Left forelimb (tissue), 1 donor: Measurements from ENCODE around the gene ACTR1A.
A peak's percentile ranks its signal among the peaks of the same experiment; 100 is the strongest.
"Not testable (repeated sequence)": the region's sequence is repeated elsewhere in the genome, so short reads cannot be mapped to it uniquely, and the experiment has no call there.

ENCODE experiments used
- DNase-seq: peaks from one replicate; pipeline ENCODE4 v3.0.0-alpha.2; 2018; ENCODE audit warnings: low spot score

ACTR1A gene

GRCh38 chr10:102484021-102484420 lies 18.5 kb downstream of the ACTR1A start:
- DNase-seq: no peak

- no peak for DNase-seq
These were observed 22.1 kb downstream of the ACTR1A start for GRCh38 chr10:102480396-102480795.

DNA sequence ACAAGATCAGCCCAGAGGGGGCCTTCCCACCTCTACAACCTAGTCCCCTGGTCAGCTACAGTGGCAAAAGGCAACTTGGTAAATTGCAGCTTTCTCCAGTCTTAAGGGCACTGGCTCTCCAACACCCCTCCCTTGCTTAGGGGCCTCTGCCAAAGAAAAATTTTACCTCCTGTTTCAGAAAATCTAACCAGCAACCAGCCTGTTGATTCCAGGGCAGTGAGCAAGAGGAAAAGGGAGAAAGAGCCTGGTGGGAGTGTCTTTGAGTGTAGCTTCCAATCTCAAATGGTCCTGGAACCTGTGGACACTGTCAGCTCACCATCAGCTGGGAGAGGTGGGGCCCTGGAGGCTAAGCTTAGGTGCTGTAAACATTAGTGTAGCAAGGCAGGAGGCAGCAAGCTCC lies 22.9 kb downstream of the ACTR1A start:
- DNase-seq: no peak

GRCh38 chr10:102476466-102477141 lies 25.9 kb downstream of the ACTR1A start:
- DNase-seq: no peak

- no peak for DNase-seq
These were observed 27.0 kb downstream of the ACTR1A start for GRCh38 chr10:102475451-102476040.

DNA sequence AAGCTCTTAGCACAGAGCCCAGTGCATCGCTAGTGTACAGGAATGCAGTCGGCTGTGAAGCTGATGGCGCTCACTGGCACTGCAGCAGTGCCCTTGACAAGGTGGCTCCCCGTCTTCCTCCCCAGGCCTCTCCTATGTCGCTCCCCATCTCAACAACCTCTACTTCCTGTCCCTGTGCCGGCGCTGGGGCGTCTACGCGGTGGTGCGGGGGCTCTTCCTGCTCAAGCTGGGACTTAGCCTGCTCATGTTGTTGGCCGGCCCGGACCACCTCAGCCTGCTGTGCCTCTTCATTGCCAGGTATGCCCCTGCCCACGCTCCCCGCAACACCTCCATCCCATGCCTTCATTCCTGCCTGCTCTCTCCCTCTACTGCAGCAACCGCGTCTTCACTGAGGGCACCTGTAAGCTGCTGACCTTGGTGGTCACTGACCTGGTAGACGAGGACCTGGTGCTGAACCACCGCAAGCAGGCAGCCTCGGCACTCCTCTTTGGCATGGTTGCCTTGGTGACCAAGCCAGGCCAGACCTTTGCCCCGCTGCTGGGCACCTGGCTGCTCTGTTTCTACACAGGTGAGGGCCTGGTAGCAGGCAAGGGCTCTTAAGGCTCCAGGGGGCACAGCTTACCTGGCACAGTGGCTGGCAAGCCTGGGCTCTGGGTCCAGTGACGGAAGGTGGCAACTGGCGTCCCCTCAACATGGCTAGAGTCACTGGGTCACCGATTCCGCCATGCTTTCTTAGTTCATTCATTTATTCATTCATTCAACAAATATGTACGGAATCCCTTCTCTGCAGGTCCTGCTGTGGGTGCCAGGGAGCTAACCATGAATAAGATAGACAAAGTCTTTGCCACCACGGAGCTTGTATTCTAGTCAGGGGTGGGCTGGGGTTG lies 28.8 kb downstream of the ACTR1A start:
- DNase-seq: no peak

GRCh38 chr10:102470579-102471546 lies 31.6 kb downstream of the ACTR1A start:
- no peak for DNase-seq

DNA sequence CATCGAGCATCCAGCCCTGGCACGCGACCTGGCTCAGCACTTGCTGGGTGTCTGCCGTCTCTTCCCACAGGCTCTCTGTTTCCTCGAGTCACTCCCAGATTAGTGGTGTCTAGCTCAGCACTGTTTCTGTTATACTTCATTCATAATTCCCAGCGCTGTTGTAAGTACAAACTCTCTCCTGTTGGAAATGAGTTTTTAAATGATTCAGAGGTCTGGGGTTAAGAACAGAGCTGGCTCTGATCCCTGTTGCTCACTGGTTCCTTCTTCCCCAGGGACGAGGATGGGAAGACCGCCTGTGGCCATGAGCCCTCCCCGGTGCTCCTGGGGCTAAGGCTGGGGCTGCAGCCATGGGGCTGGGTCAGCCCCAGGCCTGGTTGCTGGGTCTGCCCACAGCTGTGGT lies 33.8 kb downstream of the ACTR1A start:
- no peak for DNase-seq

DNA sequence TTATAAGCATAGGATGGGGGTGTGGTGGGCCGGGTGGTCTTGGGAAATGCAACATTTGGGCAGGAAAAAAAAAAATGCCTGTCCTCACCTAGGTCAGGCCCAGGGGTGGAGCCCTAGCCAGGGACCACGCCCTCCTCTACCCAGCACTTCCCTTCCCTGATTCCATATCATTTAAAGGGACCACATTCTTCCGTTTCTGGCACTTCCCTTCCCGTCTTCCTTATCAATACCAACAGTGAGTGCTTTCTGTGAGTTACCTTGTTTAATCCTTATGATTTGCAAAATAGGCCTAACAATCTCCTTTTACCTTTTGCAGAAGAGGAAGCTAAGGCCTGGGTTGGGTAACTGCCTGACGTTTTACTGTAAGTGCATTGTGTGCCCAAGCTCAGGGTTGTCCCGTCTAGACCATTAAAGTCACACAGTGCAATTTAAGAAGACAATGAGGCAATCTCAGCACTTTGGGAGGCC lies 34.5 kb downstream of the ACTR1A start:
- no peak for DNase-seq

DNA sequence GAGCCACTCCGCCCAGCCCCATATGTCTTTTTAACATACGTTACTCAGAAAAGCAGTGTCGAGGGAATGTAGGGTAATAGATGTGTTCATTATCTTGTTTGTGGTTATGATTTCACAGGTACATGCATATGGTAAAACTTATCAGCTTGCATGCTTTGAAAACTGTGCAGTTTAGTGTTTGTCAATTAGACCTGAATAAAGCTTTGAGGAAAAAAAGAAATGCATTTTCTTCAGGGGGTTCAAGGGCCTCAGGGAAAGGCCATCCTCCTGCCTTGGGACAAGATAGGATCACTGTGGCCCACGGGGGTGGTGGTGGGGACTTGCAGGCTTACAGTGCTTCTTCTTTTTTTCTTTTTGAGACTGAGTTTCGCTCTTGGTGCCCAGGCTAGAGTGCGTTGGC lies 35.2 kb downstream of the ACTR1A start:
- DNase-seq: no peak

GRCh38 chr10:102465466-102465865 lies 37.0 kb downstream of the ACTR1A start:
- no peak for DNase-seq

- DNase-seq: no peak
These were observed 38.5 kb downstream of the ACTR1A start for GRCh38 chr10:102463983-102464382.

DNA sequence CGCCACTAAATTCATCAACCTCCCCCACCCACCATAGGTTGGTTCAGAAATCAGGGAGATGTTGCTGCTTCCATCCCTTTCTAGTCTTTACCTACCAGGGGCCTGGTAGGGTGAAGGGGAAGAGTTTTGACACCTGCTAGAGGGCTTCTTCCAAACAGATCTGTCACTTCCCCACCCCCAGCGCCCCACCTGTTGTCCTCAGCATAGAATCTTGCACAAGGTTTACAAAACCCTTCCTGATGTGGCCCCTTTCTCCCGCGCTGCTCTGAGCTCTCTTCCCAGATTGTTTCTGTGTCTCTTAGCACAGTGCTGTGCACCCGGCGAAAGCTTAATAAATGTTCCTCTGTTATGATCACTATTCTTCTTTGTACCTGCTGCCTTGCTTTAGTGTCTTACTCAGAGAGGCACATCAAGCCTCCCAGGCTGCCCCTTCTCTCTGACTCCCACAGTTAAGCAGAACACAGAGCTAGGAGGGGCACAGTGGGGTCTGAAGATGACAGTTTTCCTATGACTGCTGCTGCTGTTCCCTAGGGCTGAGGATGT lies 39.9 kb downstream of the ACTR1A start:
- no peak for DNase-seq

DNA sequence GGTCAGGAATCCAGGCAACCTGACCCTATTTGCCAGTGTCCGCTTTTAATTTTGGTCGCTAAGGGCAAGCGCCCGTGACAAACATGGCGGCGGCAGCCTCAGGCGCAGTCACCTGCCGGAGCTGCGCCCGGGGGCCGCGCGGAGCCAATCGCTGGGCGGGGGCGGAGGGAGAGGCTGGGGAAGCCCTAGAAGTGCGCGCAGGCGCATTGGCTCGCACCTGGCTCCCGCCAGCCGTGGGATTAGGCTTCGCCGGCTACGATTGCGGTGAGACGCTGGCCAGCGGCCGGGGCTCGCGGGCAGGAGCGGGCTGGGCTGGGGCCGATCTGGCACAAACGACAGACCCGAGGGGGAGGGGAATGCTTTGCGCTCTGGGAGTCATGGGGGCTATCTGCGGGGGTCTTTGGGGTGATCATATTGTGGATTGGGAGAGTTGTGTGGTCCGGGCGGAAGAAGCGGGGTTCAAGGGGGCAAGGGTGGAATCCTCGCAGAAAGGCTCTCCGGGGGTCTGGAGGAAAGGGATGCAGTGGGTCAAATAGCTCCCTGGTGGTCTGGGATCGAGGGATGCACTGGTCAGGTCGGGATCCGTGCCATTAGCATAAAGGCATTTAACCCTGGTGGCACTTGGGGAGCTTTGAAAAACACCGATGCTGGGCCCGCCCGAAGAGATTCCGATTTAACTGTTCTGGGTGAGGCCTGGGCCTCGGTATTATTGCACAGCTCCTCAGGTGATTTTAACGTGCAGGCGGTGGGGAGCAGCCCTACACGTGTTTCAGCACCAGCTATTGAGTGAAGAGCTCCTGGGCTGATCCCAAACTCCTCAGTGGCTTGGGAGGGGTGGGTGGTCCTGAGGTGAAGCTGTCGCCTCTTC lies 41.1 kb downstream of the ACTR1A start:
- DNase-seq: peak; percentile 82

DNA sequence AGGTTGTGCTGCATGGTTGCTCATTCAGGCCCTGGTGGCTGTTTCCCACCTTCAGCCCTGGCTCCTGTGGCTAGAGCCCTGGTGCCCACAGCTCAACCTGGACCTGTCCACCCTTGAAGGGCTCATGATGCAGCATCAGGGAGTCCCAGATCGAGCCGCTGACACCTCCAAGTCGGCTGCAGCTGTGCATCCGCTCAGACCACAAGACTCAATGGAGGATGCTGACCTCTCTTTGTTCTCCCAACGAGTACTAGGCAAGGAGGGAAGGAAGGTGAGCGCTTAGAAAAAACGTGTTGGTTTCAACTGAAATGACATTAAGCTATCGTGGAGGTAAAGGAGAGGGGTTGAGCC lies 41.7 kb downstream of the ACTR1A start:
- no peak for DNase-seq

- DNase-seq: no peak
These were observed 43.9 kb downstream of the ACTR1A start for GRCh38 chr10:102458656-102459055.

DNA sequence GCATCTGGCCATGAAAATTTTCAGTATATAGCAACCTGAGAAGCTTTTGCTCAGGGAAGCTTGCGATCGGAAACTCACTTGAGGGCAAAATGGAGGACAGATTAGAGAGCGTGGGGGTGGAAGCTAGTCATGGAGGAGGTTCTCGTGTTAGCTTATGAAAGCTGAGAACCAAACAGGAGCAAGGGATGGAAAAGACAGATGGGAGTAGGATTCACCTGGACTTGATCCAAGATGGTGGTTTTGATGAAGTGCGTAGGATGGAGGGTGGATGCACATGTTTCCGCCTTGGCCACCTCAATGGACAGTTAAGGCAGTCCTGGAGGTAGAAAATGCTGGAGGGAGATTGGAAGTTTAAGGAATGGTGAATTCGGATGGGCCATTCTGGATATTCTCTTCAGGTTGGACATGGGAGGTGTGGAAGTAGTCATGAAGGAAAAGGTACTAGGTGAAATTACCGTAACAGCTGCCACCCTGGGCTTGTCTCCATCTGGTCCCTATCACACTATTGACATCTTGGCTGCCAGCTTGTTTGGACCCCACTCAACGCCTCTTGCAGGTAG lies 44.8 kb downstream of the ACTR1A start:
- no peak for DNase-seq

GRCh38 chr10:102455893-102456471 lies 46.5 kb downstream of the ACTR1A start:
- DNase-seq: no peak

- DNase-seq: not testable (repeated sequence)
These were observed 47.6 kb downstream of the ACTR1A start for GRCh38 chr10:102454662-102455487.
